ENCODE data around the gene PRR14. TPM values are rescaled to one million over a fixed set of nuclear protein-coding genes. Genes with fewer than 3 reads are reported as not detected.

PRR14 gene
- total and polyA plus RNA-seq, 2 of the 8 experiments (the other 6 are each of a cell fraction or from before 2014, with no cell fraction given) = 3.6 to 16.1 TPM

DNA sequence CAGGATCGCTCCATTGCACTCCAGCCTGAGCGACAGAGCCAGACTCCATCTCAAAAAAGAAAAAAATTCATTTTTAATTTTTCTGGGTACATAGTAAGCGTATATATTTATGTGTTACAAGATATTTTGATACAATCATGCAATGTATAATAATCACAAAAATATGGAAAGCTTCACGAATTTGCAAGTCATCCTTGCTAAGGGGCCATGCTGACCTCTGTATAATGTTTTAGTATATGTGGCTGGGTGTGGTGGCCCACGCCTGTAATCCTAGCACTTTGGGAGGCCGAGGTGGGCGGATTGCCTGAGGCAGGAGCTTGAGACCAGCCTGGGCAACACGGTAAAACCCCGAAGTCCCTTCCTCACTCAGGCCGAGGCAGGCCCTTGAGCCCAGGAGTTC lies 24.4 kb downstream of the PRR14 start:
- CTCF ChIA-PET (ENCODE audit: partially characterized antibody) = interaction anchor here (0.7 to 2.5 kb wide), 2 partner anchors 19 to 21 kb away, joined by 4 to 13 read pairs; no protein-coding TSS in a partner anchor

More for the DNA sequence above, 24.4 kb downstream of the PRR14 start:
- Histone ChIP-seq H4K20me1 (replicated peaks in 1 of 2; ENCODE audit: control insufficient read depth in 1 of 2, insufficient read depth in 2 of 2, low read length in 2 of 2) (peaks cover 10 to 33% of the 10 kb centered on the region in 2 experiments), H2BK15ac (ENCODE audit: low read length) (no peak overlapping the region), H2BK120ac (replicated peaks; ENCODE audit: low read depth, low read length) (no peak overlapping the region), H2BK12ac (ENCODE audit: low read depth, low read length) (no peak overlapping the region), H3K9ac (replicated peaks in 1 of 4; ENCODE audit: extremely low read depth in 1 of 4, low read depth in 3 of 4, low read length in 3 of 4) (no peak overlapping the region), H3K27ac (ENCODE audit: low read depth, low read length) (no peak overlapping the region), H3K23me2 (ENCODE audit: low read depth, low read length) (no peaks in the 10 kb centered on the region; the same call in 1 of the 2 replicates), H2AK5ac (ENCODE audit: low read depth, low read length) (no peak overlapping the region), H3K79me2 (ENCODE audit: control insufficient read depth in 1 of 2, insufficient read depth in 2 of 2, low read length in 2 of 2) (no peaks in the 10 kb centered on the region), H3K9me3 (ENCODE audit: insufficient read depth in 2 of 2, low read depth in 1 of 2, low read length in 1 of 2) (no peaks in the 10 kb centered on the region; a peak in 1 of 4 replicates), H3K79me1 (ENCODE audit: low read depth, low read length) (no peaks in the 10 kb centered on the region), H3K27me3 (replicated peaks in 1 of 4; ENCODE audit: control insufficient read depth in 3 of 4, extremely low read depth in 1 of 4, insufficient read depth in 3 of 4, low read length in 3 of 4) (peaks cover 73 to 95% (median 94%) of the 10 kb centered on the region in 4 experiments), H2AFZ (ENCODE audit: low read length) (no peak overlapping the region), H3K56ac (replicated peaks; ENCODE audit: insufficient read length, low read depth, low read length) (no peak overlapping the region), H2BK20ac (ENCODE audit: low read length) (no peak overlapping the region), H3K4me2 (ENCODE audit: insufficient read depth in 1 of 2, low read depth in 2 of 2, low read length in 2 of 2) (no peak overlapping the region), H4K91ac (replicated peaks; ENCODE audit: insufficient read length, low read length) (no peak overlapping the region), H3K36me3 (ENCODE audit: control insufficient read depth in 2 of 4, insufficient read depth in 4 of 4, low read length in 3 of 4) (no peaks in the 10 kb centered on the region), H3K4ac (replicated peaks; ENCODE audit: insufficient read length, low read depth, low read length) (no peak overlapping the region), H4K8ac (ENCODE audit: extremely low read depth, insufficient read depth, low read length) (no peak overlapping the region), H2BK5ac (ENCODE audit: low read depth, low read length) (no peak overlapping the region), H3K18ac (ENCODE audit: extremely low read depth, low read length) (no peak overlapping the region), H3K4me3 (ENCODE audit: extremely low read depth in 1 of 4, insufficient read depth in 2 of 4, low read depth in 3 of 4, low read length in 4 of 4) (no peak overlapping the region), H3K14ac (ENCODE audit: insufficient read length) (no peak overlapping the region), H3K23ac (ENCODE audit: insufficient read length) (no peak overlapping the region), H3K4me1 (replicated peaks in 1 of 4; ENCODE audit: control insufficient read depth in 3 of 4, insufficient read depth in 4 of 4, low read length in 3 of 4) (peaks cover 0 to 3% (median 3%) of the 10 kb centered on the region in 4 experiments; a peak in 4 of 7 replicates), H4K5ac (ENCODE audit: insufficient read length, low read depth, low read length) (no peak overlapping the region)
- POLR2A ChIA-PET (ENCODE audit: partially characterized antibody) = interaction anchor here (0.6 to 2.0 kb wide), 3 partner anchors 10 to 39 kb away, joined by 3 to 5 read pairs (median 4); no protein-coding TSS in a partner anchor
- no peak for FAIRE-seq
- no peak for DNase-seq (ENCODE audit: low read depth in 1 of 2, low spot score in 2 of 2)
- WGBS, 2 experiments (ENCODE audit: extremely low coverage in 1 of 2, insufficient coverage in 1 of 2, insufficient read length in 1 of 2, insufficient replicate concordance in 2 of 2, low coverage in 1 of 2, low lambda C conversion rate in 2 of 2, missing lambda C conversion rate in 1 of 2) = 81% methylated on average over 10 of the region's 10 CpGs; no CpG with 5 or more reads in 1 of the 2 experiments
- TF ChIP-seq TEAD4 (IDR thresholded peaks at IDR 0.05; ENCODE audit: low read depth, low read length) (no peak), HDAC2 (IDR thresholded peaks at IDR 0.05; ENCODE audit: borderline replicate concordance in 1 of 2, low read depth in 2 of 2, low read length in 2 of 2) (no peak), POLR2A (IDR thresholded peaks at IDR 0.05; ENCODE audit: control extremely low read depth in 1 of 2, low read depth in 2 of 2, low read length in 2 of 2) (no peak), RAD21 (IDR thresholded peaks at IDR 0.05 in 1 of 2, conservative IDR thresholded peaks at IDR 0.05 in 1 of 2; ENCODE audit: low read depth in 2 of 2, low read length in 2 of 2) (no peak), SUZ12 (IDR thresholded peaks at IDR 0.05; ENCODE audit: low read length) (no peak), GABPA (IDR thresholded peaks at IDR 0.05; ENCODE audit: borderline replicate concordance, insufficient read depth, low read length) (no peak), JUND (IDR thresholded peaks at IDR 0.05; ENCODE audit: low read length) (no peak)

Data from H1 (cell line).